OCI-LY3 (cell line): ENCODE data around the gene KRTDAP.

Experiments
- CTCF ChIP-seq: fragments of 200-600, 300-600 bp; sonication (generic); IDR thresholded peaks from 2 replicates; pipeline ENCODE4 v1.5.1; 2014; ENCODE audit warnings: antibody characterized with exemption, low read length, low read depth
- EZH2phosphoT487 ChIP-seq: fragments of 200-600 bp; shearing (Covaris generic); IDR thresholded peaks from 2 replicates; pipeline ENCODE4 v1.6.1; 2018; ENCODE audit warnings: antibody characterized with exemption, mixed run types, low read depth

GRCh38 chr19:35474104-35474503 is 16.2 kb downstream of the KRTDAP start:
- TF ChIP-seq CTCF (no peak), EZH2phosphoT487 (no peak)
